CD14-positive monocyte (primary cell): Measurements from ENCODE around the gene PAK5. TPM values are rescaled to one million over a fixed set of nuclear protein-coding genes. Genes with fewer than 3 reads are reported as not detected.

ENCODE experiments used
- DNase-seq, 3 donors: peaks; one replicate each; pipeline ENCODE4 v3.0.0-alpha.2; 2011 to 2022
- H2AFZ ChIP-seq: 2 replicates; pipeline ENCODE4 v1.6.0; 2012; ENCODE audit warnings: mild to moderate bottlenecking, low read depth, low read length, inconsistent platforms; ENCODE audit not compliant: insufficient read depth, poor library complexity, severe bottlenecking
- H3K27ac ChIP-seq, 2 donors: 1 replicate in 1 of 2; 2 replicates in 1 of 2; pipeline ENCODE4 v1.5.1; 2012 to 2013; ENCODE audit warnings: low read length in 2 of 2, control low read depth in 1 of 2, inconsistent platforms in 1 of 2, low read depth in 1 of 2, mild to moderate bottlenecking in 1 of 2
- H3K27me3 ChIP-seq, 2 donors: one replicate each; pipeline versions ENCODE4 v1.6.0 to v1.6.1; 2011 to 2013; ENCODE audit warnings: low read length in 2 of 2; ENCODE audit not compliant: control insufficient read depth in 2 of 2, insufficient read depth in 2 of 2
- H3K36me3 ChIP-seq, 2 donors: replicated peaks in 1 of 2; 1 replicate in 1 of 2; 2 replicates in 1 of 2; pipeline versions ENCODE4 v1.5.1 to v1.6.1; 2012 to 2013; ENCODE audit warnings: low read length in 2 of 2, control low read depth in 1 of 2, inconsistent platforms in 1 of 2, mild to moderate bottlenecking in 1 of 2; ENCODE audit not compliant: insufficient read depth in 2 of 2, control insufficient read depth in 1 of 2
- H3K4me1 ChIP-seq, 2 donors: 1 replicate in 1 of 2; 2 replicates in 1 of 2; pipeline versions ENCODE4 v1.5.1 to v1.6.1; 2012 to 2013; ENCODE audit warnings: low read length in 2 of 2, control low read depth in 1 of 2, inconsistent platforms in 1 of 2, mild to moderate bottlenecking in 1 of 2, moderate library complexity in 1 of 2; ENCODE audit not compliant: insufficient read depth in 2 of 2, control insufficient read depth in 1 of 2
- H3K4me2 ChIP-seq: replicated peaks from 2 replicates; pipeline ENCODE3; 2012; ENCODE audit warnings: low read length, moderate library complexity, mild to moderate bottlenecking; ENCODE audit not compliant: poor library complexity, severe bottlenecking; ENCODE audit errors: extremely low read depth
- H3K4me3 ChIP-seq, 3 experiments: fragments of 200-600 bp in 1 of 3; sonication (generic) in 1 of 3; replicated peaks in 1 of 3; 1 replicate in 2 of 3; 2 replicates in 1 of 3; pipeline ENCODE4 v1.5.1; 2011 to 2013; ENCODE audit warnings: low read length in 3 of 3, mild to moderate bottlenecking in 3 of 3, control low read depth in 2 of 3, low read depth in 2 of 3, inconsistent platforms in 1 of 3, moderate library complexity in 1 of 3
- H3K79me2 ChIP-seq: 2 replicates; pipeline ENCODE4 v1.6.0; 2012; ENCODE audit warnings: mild to moderate bottlenecking, control low read depth, inconsistent platforms, low read length, moderate library complexity; ENCODE audit not compliant: insufficient read depth
- H3K9ac ChIP-seq: 2 replicates; pipeline ENCODE4 v1.6.0; 2017; ENCODE audit warnings: low read length, mild to moderate bottlenecking; ENCODE audit not compliant: insufficient read depth, poor library complexity, severe bottlenecking
- H3K9me3 ChIP-seq, 2 donors: replicated peaks in 1 of 2; 1 replicate in 1 of 2; 2 replicates in 1 of 2; pipeline versions ENCODE4 v1.5.1 to v1.6.1; 2012 to 2013; ENCODE audit warnings: low read length in 2 of 2, control low read depth in 1 of 2; ENCODE audit not compliant: control insufficient read depth in 1 of 2, insufficient read depth in 1 of 2
- H4K20me1 ChIP-seq: 2 replicates; pipeline ENCODE4 v1.6.0; 2012; ENCODE audit warnings: mild to moderate bottlenecking, low read length, control low read depth, moderate library complexity; ENCODE audit not compliant: insufficient read depth
- H3K27ac Mint-ChIP-seq, 7 donors: one replicate each; pipeline ENCODE4 v1.8.0; 2020; ENCODE audit warnings: mild to moderate bottlenecking in 7 of 7, mixed read lengths in 7 of 7, moderate library complexity in 6 of 7, inconsistent platforms in 2 of 7
- H3K27me3 Mint-ChIP-seq, 3 donors: one replicate each; pipeline ENCODE4 v1.8.0; 2021 to 2022; ENCODE audit warnings: low read depth in 3 of 3, mild to moderate bottlenecking in 3 of 3, mixed read lengths in 3 of 3, moderate library complexity in 3 of 3, inconsistent platforms in 1 of 3
- H3K36me3 Mint-ChIP-seq, 2 donors: one replicate each; pipeline ENCODE4 v1.8.0; 2020; ENCODE audit warnings: mixed read lengths in 2 of 2, inconsistent platforms in 1 of 2, mild to moderate bottlenecking in 1 of 2
- H3K4me1 Mint-ChIP-seq: one replicate; pipeline ENCODE4 v1.8.0; 2020; ENCODE audit warnings: mild to moderate bottlenecking, mixed read lengths
- H3K4me3 Mint-ChIP-seq, 2 donors: one replicate each; pipeline ENCODE4 v1.8.0; 2020; ENCODE audit warnings: mild to moderate bottlenecking in 2 of 2, mixed read lengths in 2 of 2, moderate library complexity in 1 of 2
- H3K9me3 Mint-ChIP-seq, 7 donors: one replicate each; pipeline ENCODE4 v1.8.0; 2020 to 2022; ENCODE audit warnings: mixed read lengths in 7 of 7, mild to moderate bottlenecking in 6 of 7, moderate library complexity in 6 of 7, inconsistent platforms in 2 of 7
- CTCF ChIP-seq: fragments of 200-600 bp; IDR thresholded peaks from one replicate; pipeline ENCODE4 v1.8.0; 2022; ENCODE audit warnings: antibody characterized with exemption, mild to moderate bottlenecking
- WGBS: methylation state at CpG from one replicate; pipeline ENCODE4 v1.1.5; 2013; ENCODE audit warnings: missing lambda C conversion rate; ENCODE audit not compliant: insufficient coverage; 5-methylcytosine and 5-hydroxymethylcytosine counted together
- intact Hi-C, 2 donors: fragments of 100-400 bp; cut with micrococcal nuclease; formaldehyde crosslinking; loops; one replicate each; pipeline versions ENCODE4 v1.15.0 to v1.15.1; 2023
- polyA plus RNA-seq, 3 donors: library from polyadenylated mRNA; depleted of rRNA in 1 of 3; unstranded in 2 of 3; stranded (reverse) in 1 of 3; fragments of 300-500 nt in 2 of 3; fragments of >200 nt in 1 of 3; fragmentation: Illumina TruSeq in 2 of 3; gene quantifications; 1 replicate in 2 of 3; 2 replicates in 1 of 3; pipeline ENCODE4 v1.2.3, GENCODE V29; 2012 to 2021

Gene PAK5
- polyA plus RNA-seq, 3 donors: not detected

- Histone ChIP-seq H3K27ac (no peak overlapping the region), H3K4me3 (no peak overlapping the region), H4K20me1 (no peaks in the 10 kb centered on the region), H3K4me1 (peaks cover 33 to 53% of the 10 kb centered on the region in 2 donors), H2AFZ (no peak overlapping the region), H3K9me3 (no peaks in the 10 kb centered on the region), H3K9ac (no peak overlapping the region), H3K27me3 (no peaks in the 10 kb centered on the region), H3K36me3 (no peaks in the 10 kb centered on the region), H3K79me2 (no peaks in the 10 kb centered on the region), H3K4me2 (no peak overlapping the region)
- Mint-ChIP-seq H3K27me3 (peaks cover 3 to 4% (median 4%) of the 10 kb centered on the region in 3 donors), H3K27ac (no peak overlapping the region), H3K36me3 (peaks cover 0 to 3% of the 10 kb centered on the region in 2 donors), H3K4me3 (no peak overlapping the region), H3K4me1 (peaks cover 27% of the 10 kb centered on the region), H3K9me3 (peaks cover 2 to 9% (median 5%) of the 10 kb centered on the region in 7 donors)
- TF ChIP-seq CTCF: no peak
- DNase-seq: no peak
- intact Hi-C loops: no loop called here
- no CpG with 5 or more reads among the region's 2 CpGs for WGBS
These were observed 345.1 kb downstream of the PAK5 start for GRCh38 chr20:9493803-9494202.

GRCh38 chr20:9492067-9492466 is 346.8 kb downstream of the PAK5 start:
- Mint-ChIP-seq H3K4me1 (peaks cover 42% of the 10 kb centered on the region), H3K27me3 (peaks cover 3 to 4% (median 3%) of the 10 kb centered on the region in 3 donors), H3K36me3 (peaks cover 0 to 3% of the 10 kb centered on the region in 2 donors), H3K27ac (peak overlapping the region in 2 of 7 donors; percentile 40 to 50), H3K4me3 (no peak overlapping the region), H3K9me3 (peaks cover 0 to 6% (median 2%) of the 10 kb centered on the region in 7 donors)
- Histone ChIP-seq H3K9me3 (no peaks in the 10 kb centered on the region), H3K27ac (no peak overlapping the region), H3K36me3 (no peaks in the 10 kb centered on the region), H3K4me1 (peaks cover 28 to 52% of the 10 kb centered on the region in 2 donors), H3K27me3 (no peaks in the 10 kb centered on the region), H2AFZ (no peak overlapping the region), H3K9ac (no peak overlapping the region), H4K20me1 (no peaks in the 10 kb centered on the region), H3K4me2 (no peak overlapping the region), H3K79me2 (no peaks in the 10 kb centered on the region), H3K4me3 (no peak overlapping the region)
- TF ChIP-seq CTCF: no peak
- no peak for DNase-seq
- intact Hi-C loops: no loop called here
- no CpG with 5 or more reads among the region's 4 CpGs for WGBS
